Measurements from ENCODE around the gene CIB4. TPM values are rescaled to one million over a fixed set of nuclear protein-coding genes. Genes with fewer than 3 reads are reported as not detected.

CIB4 gene
- total RNA-seq, 1 experiment from 2014 or later: not detected

DNA sequence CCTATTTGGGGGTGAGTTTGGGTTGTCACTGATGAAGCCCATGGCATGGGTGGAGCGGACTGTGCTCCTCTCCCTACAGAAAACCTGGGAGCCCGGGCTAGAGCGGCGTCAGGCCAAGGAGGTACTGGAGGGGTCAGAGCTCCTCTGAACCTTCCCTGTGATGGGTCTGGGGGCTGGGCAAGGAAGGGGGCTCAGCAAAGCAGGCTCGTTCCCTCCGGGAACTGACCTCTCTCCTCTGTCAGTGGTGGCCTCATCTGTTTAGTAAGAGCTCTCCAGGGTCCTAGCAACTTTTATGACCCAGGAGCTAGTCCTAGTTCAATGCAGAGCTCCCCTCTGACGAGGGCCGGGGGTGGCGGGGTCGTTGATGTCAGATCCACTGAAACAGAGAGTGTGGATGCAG lies 100.9 kb downstream of the CIB4 start:
- H3K4me1 ChIP-seq (ENCODE audit: insufficient read depth, low read length, poor library complexity, severe bottlenecking): no peaks in the 10 kb centered on the region
- no peak overlapping the region for H3K27ac ChIP-seq (ENCODE audit: low read depth, low read length, poor library complexity, severe bottlenecking)
- CTCF ChIA-PET: no interaction called here
- no peak for DNase-seq (ENCODE audit: low spot score)
- POLR2A ChIA-PET (ENCODE audit: low non-redundant PET): no interaction called here
- H3K36me3 ChIP-seq (ENCODE audit: insufficient read depth, low read length, poor library complexity, severe bottlenecking): no peaks in the 10 kb centered on the region
- H3K9me3 ChIP-seq (ENCODE audit: low read depth, low read length, poor library complexity, severe bottlenecking): no peaks in the 10 kb centered on the region
- TF ChIP-seq, protein P1, sequence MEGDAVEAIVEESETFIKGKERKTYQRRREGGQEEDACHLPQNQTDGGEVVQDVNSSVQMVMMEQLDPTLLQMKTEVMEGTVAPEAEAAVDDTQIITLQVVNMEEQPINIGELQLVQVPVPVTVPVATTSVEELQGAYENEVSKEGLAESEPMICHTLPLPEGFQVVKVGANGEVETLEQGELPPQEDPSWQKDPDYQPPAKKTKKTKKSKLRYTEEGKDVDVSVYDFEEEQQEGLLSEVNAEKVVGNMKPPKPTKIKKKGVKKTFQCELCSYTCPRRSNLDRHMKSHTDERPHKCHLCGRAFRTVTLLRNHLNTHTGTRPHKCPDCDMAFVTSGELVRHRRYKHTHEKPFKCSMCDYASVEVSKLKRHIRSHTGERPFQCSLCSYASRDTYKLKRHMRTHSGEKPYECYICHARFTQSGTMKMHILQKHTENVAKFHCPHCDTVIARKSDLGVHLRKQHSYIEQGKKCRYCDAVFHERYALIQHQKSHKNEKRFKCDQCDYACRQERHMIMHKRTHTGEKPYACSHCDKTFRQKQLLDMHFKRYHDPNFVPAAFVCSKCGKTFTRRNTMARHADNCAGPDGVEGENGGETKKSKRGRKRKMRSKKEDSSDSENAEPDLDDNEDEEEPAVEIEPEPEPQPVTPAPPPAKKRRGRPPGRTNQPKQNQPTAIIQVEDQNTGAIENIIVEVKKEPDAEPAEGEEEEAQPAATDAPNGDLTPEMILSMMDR (conservative IDR thresholded peaks at IDR 0.05; ENCODE audit: low read depth, low read length): no peak
- TF ChIP-seq EZH2 (IDR thresholded peaks at IDR 0.05; ENCODE audit: borderline replicate concordance, low read depth, low read length, poor library complexity, severe bottlenecking): no peak
- BruUV-seq (replicated peaks): no TSS peak
- no peaks in the 10 kb centered on the region for H3K27me3 ChIP-seq (replicated peaks; ENCODE audit: insufficient read depth, low read depth, low read length, poor library complexity)
- H3K4me3 ChIP-seq (ENCODE audit: low read depth, low read length, poor library complexity, severe bottlenecking): no peak overlapping the region
- intact Hi-C loops (cut with micrococcal nuclease; ENCODE audit: unreplicated experiment): no loop called here

DNA sequence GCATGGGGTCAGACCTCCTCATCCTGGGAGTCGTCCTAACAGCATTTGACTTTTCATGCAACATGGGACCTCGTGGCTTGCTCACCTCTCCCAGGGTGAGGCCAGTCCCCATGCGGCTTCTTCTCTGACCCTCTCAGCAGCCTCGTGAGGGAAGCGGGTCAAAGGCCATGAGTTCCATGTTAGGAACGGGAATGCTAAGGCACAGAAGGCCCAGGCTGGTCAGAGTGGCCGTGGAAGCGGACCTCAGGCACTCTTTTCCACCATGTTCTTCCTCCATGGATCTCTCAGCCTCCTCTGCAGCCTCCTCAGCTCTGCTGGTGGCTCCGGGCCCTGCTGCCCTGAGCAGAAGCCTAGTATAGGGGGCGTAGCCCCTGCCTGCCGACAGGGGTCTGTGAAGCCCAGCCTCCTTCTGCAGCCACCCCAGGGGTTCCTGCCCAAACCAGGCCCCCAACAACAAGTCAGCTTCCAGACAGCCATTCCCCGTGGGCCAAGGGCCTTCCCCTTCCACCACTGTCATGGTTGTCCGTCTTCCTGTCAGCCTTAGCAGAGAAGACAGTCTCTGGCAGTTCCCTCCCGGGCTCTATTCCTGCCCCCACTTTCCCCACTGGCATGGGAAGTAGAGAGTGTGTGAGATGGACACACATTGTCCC lies 103.2 kb downstream of the CIB4 start:
- Histone ChIP-seq H3K27me3 (replicated peaks; ENCODE audit: insufficient read depth, low read depth, low read length, poor library complexity) (no peaks in the 10 kb centered on the region), H3K36me3 (ENCODE audit: insufficient read depth, low read length, poor library complexity, severe bottlenecking) (no peaks in the 10 kb centered on the region), H3K4me3 (ENCODE audit: low read depth, low read length, poor library complexity, severe bottlenecking) (no peak overlapping the region), H3K27ac (ENCODE audit: low read depth, low read length, poor library complexity, severe bottlenecking) (no peak overlapping the region), H3K9me3 (ENCODE audit: low read depth, low read length, poor library complexity, severe bottlenecking) (no peaks in the 10 kb centered on the region), H3K4me1 (ENCODE audit: insufficient read depth, low read length, poor library complexity, severe bottlenecking) (no peaks in the 10 kb centered on the region)
- no peak for DNase-seq (ENCODE audit: low spot score)
- no peak for TF ChIP-seq EZH2 (IDR thresholded peaks at IDR 0.05; ENCODE audit: borderline replicate concordance, low read depth, low read length, poor library complexity, severe bottlenecking)
- TF ChIP-seq, protein P1 (conservative IDR thresholded peaks at IDR 0.05; ENCODE audit: low read depth, low read length): no peak
- CTCF ChIA-PET: no interaction called here
- intact Hi-C loops (cut with micrococcal nuclease; ENCODE audit: unreplicated experiment): no loop called here
- POLR2A ChIA-PET (ENCODE audit: low non-redundant PET): no interaction called here
- no TSS peak for BruUV-seq (replicated peaks)

DNA sequence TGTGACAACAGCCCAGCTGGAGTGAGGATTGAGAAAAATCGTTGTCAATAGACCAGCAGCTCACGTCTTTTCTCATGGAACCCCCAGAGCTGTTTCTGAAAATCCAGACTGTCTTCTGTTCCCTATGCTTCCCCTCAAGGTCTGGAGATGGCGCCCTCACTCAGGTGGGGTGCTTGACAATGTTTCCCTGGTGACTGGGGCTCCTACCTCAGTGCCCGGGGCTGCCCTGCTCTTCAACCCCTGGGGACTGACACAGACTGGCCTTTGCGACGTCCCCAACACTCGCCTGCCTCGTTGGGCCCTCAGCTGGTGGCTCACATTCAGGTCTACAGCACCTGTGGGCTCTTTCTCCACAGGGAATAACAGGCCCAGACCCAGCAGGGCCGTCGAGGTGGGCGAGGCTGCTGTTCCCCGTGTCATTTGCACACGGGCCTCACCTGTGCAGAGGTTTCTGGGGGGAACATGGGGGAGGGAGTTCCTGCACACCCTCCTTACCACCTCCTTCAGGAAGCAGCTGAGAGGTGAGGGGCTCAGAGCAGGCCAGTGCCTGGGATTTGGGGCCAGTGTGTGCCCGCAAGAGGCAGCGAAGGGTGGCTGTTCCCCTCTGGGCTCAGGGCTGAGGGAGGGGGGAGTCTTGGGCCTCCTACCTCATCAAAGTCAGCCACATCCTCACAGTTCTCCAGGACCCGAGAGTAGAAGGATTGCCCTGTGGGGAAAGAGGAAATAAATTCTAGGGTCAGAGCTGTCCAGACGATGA lies 103.9 kb downstream of the CIB4 start:
- Histone ChIP-seq H3K27ac (ENCODE audit: low read depth, low read length, poor library complexity, severe bottlenecking) (no peak overlapping the region), H3K9me3 (ENCODE audit: low read depth, low read length, poor library complexity, severe bottlenecking) (no peaks in the 10 kb centered on the region), H3K4me1 (ENCODE audit: insufficient read depth, low read length, poor library complexity, severe bottlenecking) (no peaks in the 10 kb centered on the region), H3K36me3 (ENCODE audit: insufficient read depth, low read length, poor library complexity, severe bottlenecking) (no peaks in the 10 kb centered on the region), H3K4me3 (ENCODE audit: low read depth, low read length, poor library complexity, severe bottlenecking) (no peak overlapping the region), H3K27me3 (replicated peaks; ENCODE audit: insufficient read depth, low read depth, low read length, poor library complexity) (no peaks in the 10 kb centered on the region)
- DNase-seq (ENCODE audit: low spot score): no peak
- POLR2A ChIA-PET (ENCODE audit: low non-redundant PET): no interaction called here
- CTCF ChIA-PET: no interaction called here
- BruUV-seq (replicated peaks): no TSS peak
- TF ChIP-seq, protein P1 (conservative IDR thresholded peaks at IDR 0.05; ENCODE audit: low read depth, low read length): 0 out of 2 replicates have a peak, but pooled peaks have one; percentile 15
- no peak for TF ChIP-seq EZH2 (IDR thresholded peaks at IDR 0.05; ENCODE audit: borderline replicate concordance, low read depth, low read length, poor library complexity, severe bottlenecking)
- intact Hi-C loops (cut with micrococcal nuclease; ENCODE audit: unreplicated experiment): no loop called here
